ENCODE results near the gene SF3B3.

GRCh38 chr16:70586731-70587130 is 63.1 kb downstream of the SF3B3 start:
- no peak for TF ChIP-seq CTCF (IDR thresholded peaks at IDR 0.05)
- no peak for TF ChIP-seq EZH2 (IDR thresholded peaks at IDR 0.05; ENCODE audit: borderline replicate concordance, insufficient read depth, low read depth, low read length, poor library complexity, severe bottlenecking)
